ENCODE data around the gene TECTA. TPM values are rescaled to one million over a fixed set of nuclear protein-coding genes. Genes with fewer than 3 reads are reported as not detected.

TECTA gene
- total and polyA plus RNA-seq, 11 donors, result 0.42 to 1.3 (median 0.95) TPM

DNA sequence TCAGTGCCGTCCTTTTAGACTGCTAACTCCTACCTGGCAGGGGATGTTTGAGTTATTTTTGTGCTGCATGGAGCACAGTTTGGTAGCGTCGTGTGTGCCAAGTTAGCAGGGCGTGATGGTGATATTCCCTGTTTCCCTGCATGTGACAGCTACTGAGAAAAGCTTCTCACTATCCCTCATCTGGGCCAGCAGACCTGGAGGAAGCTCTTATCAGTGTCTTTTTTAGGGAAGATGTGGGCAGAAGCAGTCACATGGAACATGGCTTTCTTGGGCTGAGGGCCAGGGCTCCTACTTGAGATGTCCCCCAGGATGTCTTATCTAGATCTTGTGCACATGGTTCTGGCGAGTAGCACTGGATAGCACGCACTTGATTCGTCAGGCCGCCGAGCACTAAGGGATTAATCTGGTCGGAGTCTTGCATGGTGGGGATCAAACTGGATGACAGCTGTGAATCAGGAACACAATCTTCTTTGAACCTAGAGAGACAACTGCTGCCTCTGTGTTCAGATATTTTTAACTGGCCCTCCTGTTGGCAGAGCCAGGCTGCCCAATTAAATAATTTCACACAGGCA is 33.8 kb downstream of the TECTA start:
- Histone ChIP-seq H3K4me3 (no peak overlapping the region), H3K27ac (peak overlapping the region in 3 of 12 donors; percentile 30 to 60 (median 32)), H3K36me3 (no peaks in the 10 kb centered on the region), H3K9me3 (no peaks in the 10 kb centered on the region), H3K4me1 (peaks cover 0 to 14% (median 3%) of the 10 kb centered on the region in 12 donors), H3K27me3 (no peaks in the 10 kb centered on the region)
- intact Hi-C loops (cut with DNase I), result no loop called here
- TF ChIP-seq POLR2A (IDR thresholded peaks at IDR 0.05) (no peak), CTCF (IDR thresholded peaks at IDR 0.05) (no peak)
- peak; percentile 60 to 75 (median 73) for ATAC-seq
- DNase-seq, result peak in 1 of 5 donors; percentile 32
- WGBS, 4 donors, result 24 to 41% (median 28%) methylated on average over 9 to 10 of the region's 10 CpGs

DNA sequence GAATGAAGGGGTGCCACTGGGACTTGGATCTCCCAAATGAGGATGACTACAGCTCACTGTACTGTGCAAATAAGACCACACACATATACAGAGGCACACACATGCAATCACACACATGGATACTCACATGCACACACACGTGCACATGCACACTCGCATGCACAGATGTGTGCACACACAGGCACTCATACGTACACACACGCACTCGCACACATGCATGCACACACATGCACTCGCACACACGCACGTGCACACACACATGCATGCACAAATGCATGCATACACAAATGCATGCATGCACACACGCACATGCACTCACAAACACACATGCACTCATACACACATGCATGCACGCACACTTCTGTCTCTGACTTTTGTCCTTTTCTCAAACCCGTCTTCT is 36.0 kb downstream of the TECTA start:
- TF ChIP-seq POLR2A (IDR thresholded peaks at IDR 0.05), result no peak
- TF ChIP-seq CTCF (IDR thresholded peaks at IDR 0.05), result no peak
- H3K9me3 ChIP-seq, result no peaks in the 10 kb centered on the region
- intact Hi-C loops (cut with DNase I), result no loop called here
- no peaks in the 10 kb centered on the region for H3K27me3 ChIP-seq
- ATAC-seq (no peak), DNase-seq (no peak)
- H3K27ac ChIP-seq, result no peak overlapping the region
- H3K4me3 ChIP-seq, result no peak overlapping the region
- peaks cover 0 to 18% (median 3%) of the 10 kb centered on the region in 12 donors for H3K4me1 ChIP-seq
- 86 to 98% (median 94%) methylated on average over 11 of the region's 11 CpGs for WGBS, 4 donors
- no peaks in the 10 kb centered on the region for H3K36me3 ChIP-seq

DNA sequence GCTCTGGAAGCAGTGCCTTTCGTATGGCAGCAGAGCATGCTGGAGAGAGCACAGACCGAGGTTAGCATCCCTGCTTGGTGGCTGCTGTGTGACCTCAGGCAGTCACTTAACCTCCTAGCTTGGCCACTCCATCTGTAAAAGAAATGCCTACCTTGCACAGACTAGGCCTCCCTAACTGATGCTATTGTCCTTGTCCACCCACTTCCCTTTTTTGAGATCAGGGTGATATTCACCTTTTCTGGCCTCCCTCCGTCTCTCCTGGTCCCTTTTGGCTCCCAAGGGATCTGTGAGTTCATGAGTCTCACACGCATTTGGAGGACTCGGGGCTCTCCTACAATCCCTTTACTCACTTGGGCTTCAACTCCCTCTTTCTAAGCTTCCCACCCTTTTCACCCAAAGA is 37.2 kb downstream of the TECTA start:
- intact Hi-C loops (cut with DNase I), result no loop called here
- H3K9me3 ChIP-seq, result no peaks in the 10 kb centered on the region
- 89 to 93% (median 90%) methylated on average over 5 of the region's 5 CpGs for WGBS, 4 donors
- ATAC-seq, result no peak
- H3K4me1 ChIP-seq, result peaks cover 0 to 18% (median 3%) of the 10 kb centered on the region in 12 donors
- no peak for TF ChIP-seq CTCF (IDR thresholded peaks at IDR 0.05)
- no peak for TF ChIP-seq POLR2A (IDR thresholded peaks at IDR 0.05)
- DNase-seq, result no peak
- H3K36me3 ChIP-seq, result no peaks in the 10 kb centered on the region
- no peaks in the 10 kb centered on the region for H3K27me3 ChIP-seq
- H3K27ac ChIP-seq, result no peak overlapping the region
- H3K4me3 ChIP-seq, result no peak overlapping the region

GRCh38 chr11:121140369-121140768 is 39.3 kb downstream of the TECTA start:
- ATAC-seq (no peak), DNase-seq (no peak)
- Histone ChIP-seq H3K36me3 (no peaks in the 10 kb centered on the region), H3K27ac (no peak overlapping the region), H3K4me1 (peaks cover 0 to 11% (median 0%) of the 10 kb centered on the region in 12 donors), H3K4me3 (no peak overlapping the region), H3K27me3 (no peaks in the 10 kb centered on the region), H3K9me3 (no peaks in the 10 kb centered on the region)
- TF ChIP-seq CTCF (IDR thresholded peaks at IDR 0.05), result no peak
- TF ChIP-seq POLR2A (IDR thresholded peaks at IDR 0.05), result no peak
- intact Hi-C loops (cut with DNase I), result no loop called here
- 62 to 78% (median 77%) methylated on average over 7 to 8 of the region's 8 CpGs for WGBS, 4 donors

Measured in heart left ventricle (tissue), 16 donors.